Upper lobe of right lung (tissue), 1 donor: ENCODE results near the gene DEFB112. TPM values are rescaled to one million over a fixed set of nuclear protein-coding genes. Genes with fewer than 3 reads are reported as not detected.

Source experiments
- ATAC-seq: fragments of 200-7000 bp; cut with Tn5 transposase; one replicate; pipeline ENCODE4 v1.9.1; 2020; ENCODE audit warnings: mild to moderate bottlenecking, moderate library complexity
- DNase-seq: peaks from one replicate; pipeline ENCODE4 v3.0.0-alpha.2; 2020
- H3K27ac ChIP-seq: fragments of 200-600 bp; one replicate; pipeline ENCODE4 v1.8.0; 2022
- H3K27me3 ChIP-seq: fragments of 200-600 bp; one replicate; pipeline ENCODE4 v1.8.0; 2022; ENCODE audit warnings: mild to moderate bottlenecking
- H3K36me3 ChIP-seq: fragments of 200-600 bp; one replicate; pipeline ENCODE4 v1.8.0; 2022
- H3K4me1 ChIP-seq: fragments of 200-600 bp; one replicate; pipeline ENCODE4 v1.8.0; 2022
- H3K4me3 ChIP-seq: fragments of 200-600 bp; one replicate; pipeline ENCODE4 v1.8.0; 2022; ENCODE audit warnings: mild to moderate bottlenecking
- H3K9me3 ChIP-seq: fragments of 200-600 bp; one replicate; pipeline ENCODE4 v1.8.0; 2022
- CTCF ChIP-seq: fragments of 200-600 bp; IDR thresholded peaks from one replicate; pipeline ENCODE4 v1.8.0; 2022; ENCODE audit warnings: antibody characterized with exemption
- intact Hi-C: fragments of 100-400 bp; cut with DNase I; formaldehyde crosslinking; loops from one replicate; pipeline ENCODE4 v1.11.0; 2022
- total RNA-seq: library from RNA; stranded (reverse); fragmentation: NEBNext Ultra II Directional; extraction: Animal tissue kit (Norgen Biotek cat#: 25700); gene quantifications from one replicate; pipeline ENCODE4 v1.2.1, GENCODE V29; 2021
- donor health status: DM: no; HTN: yes; CAD: no; lungs with severe emphysema.

The DEFB112 gene
- total RNA-seq, 1 donor from 2014 or later: not detected

DNA sequence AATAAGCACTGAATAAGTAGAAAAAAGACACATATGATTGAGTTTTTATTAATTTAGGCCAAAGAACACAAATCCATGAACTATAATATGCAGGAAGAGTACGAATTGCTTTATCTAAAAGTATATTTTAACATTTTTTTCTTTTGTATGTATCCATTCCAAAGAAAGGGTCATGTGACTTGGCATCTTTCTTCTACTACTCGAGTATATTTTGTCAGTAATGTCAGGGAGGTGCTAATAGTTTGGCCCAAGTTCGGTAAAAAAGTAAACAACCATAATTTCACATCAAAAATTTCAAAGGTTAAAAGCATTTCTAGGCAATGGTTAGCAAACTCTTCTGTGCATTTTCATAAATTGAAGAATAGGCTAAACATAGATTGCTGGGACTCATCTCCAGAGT, 46.6 kb downstream of the DEFB112 start:
- DNase-seq (no peak), ATAC-seq (no peak)
- Histone ChIP-seq H3K27ac (no peak overlapping the region), H3K4me1 (no peaks in the 10 kb centered on the region), H3K27me3 (no peaks in the 10 kb centered on the region), H3K4me3 (no peak overlapping the region), H3K36me3 (no peaks in the 10 kb centered on the region), H3K9me3 (no peaks in the 10 kb centered on the region)
- TF ChIP-seq CTCF: no peak
- intact Hi-C loops: no loop called here

DNA sequence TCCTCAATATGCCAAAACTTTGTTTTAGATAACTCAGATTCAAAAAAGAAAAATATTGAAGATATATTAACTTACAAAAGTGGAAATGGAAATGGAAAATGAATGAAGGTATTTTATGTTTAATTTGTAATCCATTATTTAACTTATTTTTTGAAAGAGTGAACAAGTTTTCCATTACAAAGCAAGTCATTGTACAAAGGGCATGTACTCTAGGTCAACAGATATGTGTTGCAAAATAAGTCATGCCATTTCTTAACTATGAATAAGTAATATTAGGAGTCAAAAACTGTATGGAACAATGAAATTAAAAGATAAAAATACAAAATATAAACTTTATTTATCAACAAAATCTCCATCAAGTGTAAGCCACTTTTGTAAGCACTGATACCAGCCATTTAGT, 54.5 kb downstream of the DEFB112 start:
- intact Hi-C loops: no loop called here
- no peak for DNase-seq
- TF ChIP-seq CTCF: no peak
- ATAC-seq: no peak
- Histone ChIP-seq H3K4me3 (no peak overlapping the region), H3K4me1 (no peaks in the 10 kb centered on the region), H3K9me3 (no peaks in the 10 kb centered on the region), H3K27me3 (no peaks in the 10 kb centered on the region), H3K27ac (no peak overlapping the region), H3K36me3 (no peaks in the 10 kb centered on the region)

Other genes with a start within 250 kb of the DEFB112 start
- not detected for gene CRISP1, start 183.4 kb downstream of the DEFB112 start, total RNA-seq
- not detected for gene DEFB114, start 85.8 kb downstream of the DEFB112 start, total RNA-seq
- not detected for gene DEFB113, start 80.3 kb downstream of the DEFB112 start, total RNA-seq
- not detected for gene DEFB110, start 27.9 kb downstream of the DEFB112 start, total RNA-seq